ENCODE results near the gene CCDC70. TPM values are rescaled to one million over a fixed set of nuclear protein-coding genes. Genes with fewer than 3 reads are reported as not detected.

Gene CCDC70
- total RNA-seq, 4 donors from 2014 or later = not detected

DNA sequence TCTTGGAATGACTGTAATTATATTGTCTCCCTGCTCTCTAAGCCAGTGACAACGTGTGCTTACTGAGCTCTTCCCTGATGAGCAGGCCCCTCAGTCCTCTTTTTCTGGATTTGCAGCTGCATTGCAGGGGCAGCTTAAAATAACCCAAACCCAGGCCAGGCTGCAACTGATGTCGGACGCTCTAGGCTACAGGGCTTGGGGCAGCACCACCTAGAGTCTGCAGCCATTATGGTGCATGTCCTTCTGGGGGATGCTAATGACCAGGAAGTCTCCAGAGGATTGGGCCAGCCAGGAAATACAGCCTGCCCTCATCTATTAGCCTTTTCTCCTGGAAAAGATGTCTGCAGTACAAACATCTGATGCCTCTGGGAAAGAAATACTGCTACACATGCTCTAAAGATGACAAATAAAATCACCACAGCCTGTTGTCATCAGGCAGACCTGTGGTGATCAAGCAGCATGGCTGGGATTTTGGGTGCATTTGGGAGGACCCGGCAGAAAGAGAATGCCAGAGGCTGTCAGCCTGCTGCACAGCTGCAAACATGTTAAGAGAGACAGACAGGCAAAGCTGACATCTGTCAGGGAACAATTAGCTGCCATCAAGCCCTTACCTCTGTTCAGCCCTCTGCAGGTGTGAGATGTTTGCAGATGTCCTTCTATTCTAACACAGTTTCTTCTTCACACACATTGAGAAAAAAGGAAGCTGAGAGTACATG is 51.8 kb downstream of the CCDC70 start:
- TF ChIP-seq, protein P1, sequence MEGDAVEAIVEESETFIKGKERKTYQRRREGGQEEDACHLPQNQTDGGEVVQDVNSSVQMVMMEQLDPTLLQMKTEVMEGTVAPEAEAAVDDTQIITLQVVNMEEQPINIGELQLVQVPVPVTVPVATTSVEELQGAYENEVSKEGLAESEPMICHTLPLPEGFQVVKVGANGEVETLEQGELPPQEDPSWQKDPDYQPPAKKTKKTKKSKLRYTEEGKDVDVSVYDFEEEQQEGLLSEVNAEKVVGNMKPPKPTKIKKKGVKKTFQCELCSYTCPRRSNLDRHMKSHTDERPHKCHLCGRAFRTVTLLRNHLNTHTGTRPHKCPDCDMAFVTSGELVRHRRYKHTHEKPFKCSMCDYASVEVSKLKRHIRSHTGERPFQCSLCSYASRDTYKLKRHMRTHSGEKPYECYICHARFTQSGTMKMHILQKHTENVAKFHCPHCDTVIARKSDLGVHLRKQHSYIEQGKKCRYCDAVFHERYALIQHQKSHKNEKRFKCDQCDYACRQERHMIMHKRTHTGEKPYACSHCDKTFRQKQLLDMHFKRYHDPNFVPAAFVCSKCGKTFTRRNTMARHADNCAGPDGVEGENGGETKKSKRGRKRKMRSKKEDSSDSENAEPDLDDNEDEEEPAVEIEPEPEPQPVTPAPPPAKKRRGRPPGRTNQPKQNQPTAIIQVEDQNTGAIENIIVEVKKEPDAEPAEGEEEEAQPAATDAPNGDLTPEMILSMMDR (IDR thresholded peaks at IDR 0.05) = no peak
- ATAC-seq (ENCODE audit: low FRiP score) = no peak
- DNase-seq (ENCODE audit: low spot score) = no peak

DNA sequence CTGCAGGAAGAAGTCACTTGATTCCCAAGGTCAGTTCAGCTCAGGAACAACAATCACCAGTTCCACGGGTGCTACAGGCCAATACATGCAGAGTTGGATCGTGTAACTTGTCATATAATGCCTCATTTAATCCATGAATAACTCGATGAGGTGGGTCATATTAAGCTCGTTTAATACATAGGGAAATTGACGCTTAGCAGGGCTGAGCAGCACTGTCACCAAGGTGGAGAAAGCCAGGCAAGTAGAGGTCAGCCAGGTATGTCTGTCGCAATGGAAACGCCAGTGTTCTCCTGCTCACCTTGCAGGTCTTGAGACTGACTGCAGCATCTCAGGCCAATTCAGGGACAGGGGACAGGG is 52.3 kb downstream of the CCDC70 start:
- TF ChIP-seq, protein P1 (IDR thresholded peaks at IDR 0.05) = no peak
- DNase-seq (ENCODE audit: low spot score) (no peak), ATAC-seq (ENCODE audit: low FRiP score) (no peak)

Other genes with a start within 250 kb of the CCDC70 start
- 10 to 100 TPM; 11.8 to 22.2 (median 17.4) TPM for gene DHRS12, start 57.8 kb upstream of the CCDC70 start, total RNA-seq
- gene TMEM272, start 16.8 kb upstream of the CCDC70 start, total RNA-seq = under 1 TPM in 3 of 4 donors, not detected in 1; 0.13 to 0.74 (median 0.16) TPM
- gene ATP7B, start 149.5 kb downstream of the CCDC70 start, total RNA-seq = 10 to 100 TPM in 2 of 4 donors, 1 to 10 TPM in 2; 5.2 to 29.2 (median 10.9) TPM
- 10 to 100 TPM; 17.5 to 27.7 (median 25.4) TPM for gene ALG11, start 150.4 kb downstream of the CCDC70 start, total RNA-seq
- 10 to 100 TPM; 13.7 to 22.5 (median 14.8) TPM for gene UTP14C, start 162.7 kb downstream of the CCDC70 start, total RNA-seq

Measured in omental fat pad (tissue), 4 donors.